Kidney (tissue), 14 donors: ENCODE measurements around the gene CEBPE. TPM values are rescaled to one million over a fixed set of nuclear protein-coding genes. Genes with fewer than 3 reads are reported as not detected.

ENCODE experiments used
- DNase-seq, 5 donors: peaks; one replicate each; pipeline ENCODE4 v3.0.0-alpha.2; 2013 to 2020
- FAIRE-seq: peaks from 2 replicates; lab custom pipeline; 2012; peaks lifted over from hg19 to GRCh38; lab: Jason Lieb, UNC
- H3K27ac ChIP-seq, 2 donors: one replicate each; pipeline ENCODE4 v1.7.0; 2013; ENCODE audit warnings: low read depth in 2 of 2, low read length in 2 of 2, inconsistent platforms in 1 of 2
- H3K27me3 ChIP-seq: one replicate; pipeline ENCODE4 v1.7.1; 2013; ENCODE audit warnings: low read length, inconsistent platforms; ENCODE audit not compliant: control insufficient read depth, insufficient read depth
- H3K36me3 ChIP-seq, 3 donors: one replicate each; pipeline versions ENCODE4 v1.7.0 to v1.7.1; 2013; ENCODE audit warnings: low read length in 3 of 3, control low read depth in 1 of 3, inconsistent platforms in 1 of 3; ENCODE audit not compliant: insufficient read depth in 3 of 3, control insufficient read depth in 2 of 3
- H3K4me1 ChIP-seq, 3 donors: one replicate each; pipeline versions ENCODE4 v1.7.0 to v1.7.1; 2013; ENCODE audit warnings: low read length in 3 of 3, inconsistent platforms in 1 of 3, low read depth in 1 of 3; ENCODE audit not compliant: control insufficient read depth in 2 of 3, insufficient read depth in 2 of 3
- H3K4me3 ChIP-seq, 3 donors: one replicate each; pipeline versions ENCODE4 v1.7.0 to v1.8.1; 2013; ENCODE audit warnings: low read length in 3 of 3, control low read depth in 1 of 3, inconsistent platforms in 1 of 3
- H3K9ac ChIP-seq, 3 donors: one replicate each; pipeline versions ENCODE4 v1.7.0 to v1.7.1; 2013; ENCODE audit warnings: low read length in 3 of 3, control low read depth in 1 of 3, inconsistent platforms in 1 of 3
- H3K9me3 ChIP-seq, 3 donors: one replicate each; pipeline versions ENCODE4 v1.7.0 to v1.7.1; 2013; ENCODE audit warnings: low read length in 3 of 3, control low read depth in 1 of 3, inconsistent platforms in 1 of 3; ENCODE audit not compliant: control insufficient read depth in 2 of 3, insufficient read depth in 1 of 3
- CTCF ChIP-seq: IDR thresholded peaks from 3 replicates; pipeline ENCODE4 v1.5.1; 2012; ENCODE audit warnings: mild to moderate bottlenecking, moderate library complexity, borderline replicate concordance; ENCODE audit not compliant: insufficient read depth; ENCODE audit errors: extremely low read depth
- intact Hi-C: fragments of 100-400 bp; cut with DNase I; formaldehyde crosslinking; loops from one replicate; pipeline ENCODE4 v1.11.1; 2022
- polyA plus RNA-seq: library from polyadenylated mRNA; stranded (reverse); fragments of 350-450 nt; fragmentation: Illumina TruSeq; extraction: RNeasy Lipid Tissue Mini Kit (QIAGEN cat#74804); gene quantifications from one replicate; pipeline ENCODE4 v1.2.3, GENCODE V29; 2014; ENCODE audit warnings: low read depth, low replicate concordance; ENCODE audit not compliant: insufficient read depth
- total RNA-seq: library from RNA; stranded (reverse); fragmentation: NEBNext Ultra II Directional; extraction: Animal tissue kit (Norgen Biotek cat#: 25700); gene quantifications from one replicate; pipeline ENCODE4 v1.2.1, GENCODE V29; 2021
- donor health status: control.
- donor health status: control.
- donor health status: control.
- donor health status: control.
- donor health status: control.
- donor health status: DM: yes; HTN: yes; CAD: no.
- donor health status: Normal renal cell carcinoma (clear cell type).

Gene CEBPE
- total and polyA plus RNA-seq, 2 donors from 2014 or later, result not detected

DNA sequence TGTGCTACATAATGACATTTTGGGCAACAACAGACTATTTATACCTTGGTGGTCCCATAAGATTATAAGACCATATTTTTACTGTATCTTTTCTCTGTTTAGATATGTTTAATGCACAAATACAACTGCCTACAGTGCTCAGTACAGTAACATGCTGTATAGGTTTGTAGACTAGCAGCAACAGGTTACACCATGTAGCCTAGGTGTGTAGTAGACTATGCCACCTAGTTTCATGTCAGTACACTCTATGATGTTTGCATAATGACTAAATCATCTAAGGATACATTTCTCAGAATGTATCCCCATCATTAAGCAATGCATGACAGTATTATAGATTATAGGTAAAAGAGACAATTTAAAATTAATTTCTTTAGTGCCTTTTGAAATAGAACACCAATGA is 30.7 kb upstream of the CEBPE start:
- intact Hi-C loops, result no loop called here
- FAIRE-seq (no peak), DNase-seq (no peak)
- H3K36me3 ChIP-seq, result peaks cover 0 to 21% (median 2%) of the 10 kb centered on the region in 3 donors
- no peak overlapping the region for H3K4me3 ChIP-seq
- no peak overlapping the region for H3K9ac ChIP-seq
- no peak for TF ChIP-seq CTCF
- H3K9me3 ChIP-seq, result no peaks in the 10 kb centered on the region
- H3K27ac ChIP-seq, result no peak overlapping the region
- no peaks in the 10 kb centered on the region for H3K27me3 ChIP-seq
- H3K4me1 ChIP-seq, result peaks cover 2 to 22% (median 13%) of the 10 kb centered on the region in 3 donors

- Histone ChIP-seq H3K4me1 (peaks cover 0 to 14% (median 6%) of the 10 kb centered on the region in 3 donors), H3K4me3 (no peak overlapping the region), H3K27me3 (no peaks in the 10 kb centered on the region), H3K27ac (no peak overlapping the region), H3K36me3 (peaks cover 0 to 21% (median 2%) of the 10 kb centered on the region in 3 donors), H3K9me3 (no peaks in the 10 kb centered on the region), H3K9ac (no peak overlapping the region)
- DNase-seq (no peak), FAIRE-seq (no peak)
- intact Hi-C loops, result no loop called here
- TF ChIP-seq CTCF, result no peak
These were observed 29.7 kb upstream of the CEBPE start for GRCh38 chr14:23148591-23149249.

DNA sequence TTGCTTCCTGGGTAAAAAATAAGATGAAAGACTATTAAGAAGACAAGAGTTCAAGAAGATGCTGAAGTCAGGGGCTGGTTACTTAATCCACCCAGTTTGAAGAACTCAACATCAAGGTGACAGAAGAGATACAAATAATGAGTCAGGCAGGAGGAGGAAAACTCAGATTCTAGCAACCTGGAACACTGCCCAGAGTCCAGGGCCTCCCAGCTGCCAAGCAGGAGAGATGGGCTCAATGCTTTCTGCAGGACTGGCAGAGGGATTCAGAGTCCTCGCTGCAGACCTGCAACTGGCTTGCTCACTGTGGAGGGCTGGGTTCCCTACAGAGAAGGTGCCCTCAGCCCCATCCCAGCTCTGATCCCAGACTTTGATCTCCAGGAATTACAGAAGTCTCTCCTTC is 28.6 kb upstream of the CEBPE start:
- peaks cover 0 to 10% (median 5%) of the 10 kb centered on the region in 3 donors for H3K4me1 ChIP-seq
- H3K9ac ChIP-seq, result no peak overlapping the region
- FAIRE-seq (no peak), DNase-seq (no peak)
- no peak overlapping the region for H3K4me3 ChIP-seq
- H3K27ac ChIP-seq, result no peak overlapping the region
- no peak for TF ChIP-seq CTCF
- H3K27me3 ChIP-seq, result no peaks in the 10 kb centered on the region
- no peaks in the 10 kb centered on the region for H3K9me3 ChIP-seq
- peaks cover 0 to 28% (median 6%) of the 10 kb centered on the region in 3 donors for H3K36me3 ChIP-seq
- intact Hi-C loops, result no loop called here
